Neural cell (in vitro differentiated cells): Measurements from ENCODE around the gene VGLL2. TPM values are rescaled to one million over a fixed set of nuclear protein-coding genes. Genes with fewer than 3 reads are reported as not detected.
A peak's percentile ranks its signal among the peaks of the same experiment; 100 is the strongest.

Experiments used
- H2AFZ ChIP-seq: fragments of 200-600, 300-800 bp; sonication (generic), shearing (Covaris generic); 2 replicates; pipeline ENCODE4 v1.6.0; 2014; ENCODE audit warnings: low read depth, mild to moderate bottlenecking, antibody characterized with exemption, low read length, moderate library complexity
- H3F3A ChIP-seq: fragments of 200-600 bp; shearing (Covaris generic); 2 replicates; pipeline ENCODE4 v1.6.1; 2016; ENCODE audit warnings: mild to moderate bottlenecking, moderate library complexity, mixed read lengths, antibody characterized with exemption, low read length; ENCODE audit not compliant: insufficient read depth, poor library complexity, severe bottlenecking
- H3K27ac ChIP-seq: fragments of 200-600, 300-800 bp; sonication (generic), shearing (Covaris generic); 2 replicates; pipeline ENCODE4 v1.5.1; 2014; ENCODE audit warnings: mild to moderate bottlenecking, low read length, moderate library complexity
- H3K27me3 ChIP-seq: fragments of 300-800, 200-600 bp; sonication (generic), shearing (Covaris generic); 2 replicates; pipeline ENCODE4 v1.6.0; 2014; ENCODE audit warnings: mild to moderate bottlenecking, low read depth, low read length, moderate library complexity; ENCODE audit not compliant: insufficient read depth
- H3K36me3 ChIP-seq: fragments of 300-800, 200-600 bp; sonication (generic), shearing (Covaris generic); 2 replicates; pipeline ENCODE4 v1.5.1; 2014; ENCODE audit warnings: mild to moderate bottlenecking, antibody characterized with exemption, low read length, moderate library complexity; ENCODE audit not compliant: insufficient read depth
- H3K4me2 ChIP-seq: fragments of 300-800, 200-600 bp; sonication (generic), shearing (Covaris generic); 2 replicates; pipeline ENCODE4 v1.6.0; 2014; ENCODE audit warnings: mild to moderate bottlenecking, low read length
- H3K4me3 ChIP-seq: fragments of 300-800, 200-600 bp; sonication (generic), shearing (Covaris generic); 2 replicates; pipeline ENCODE4 v1.5.1; 2014; ENCODE audit warnings: mild to moderate bottlenecking, low read length, moderate library complexity
- H3K79me2 ChIP-seq: fragments of 200-600 bp; shearing (Covaris generic); replicated peaks from 2 replicates; pipeline ENCODE4 v1.6.0; 2014; ENCODE audit warnings: mild to moderate bottlenecking, low read length, moderate library complexity; ENCODE audit not compliant: insufficient read depth
- H3K9ac ChIP-seq: fragments of 300-800, 200-600 bp; sonication (generic), shearing (Covaris generic); 2 replicates; pipeline ENCODE4 v1.6.1; 2016; ENCODE audit warnings: mild to moderate bottlenecking, low read length, mixed read lengths
- H3K9me2 ChIP-seq: fragments of 200-600 bp; shearing (Covaris generic); 2 replicates; pipeline ENCODE4 v1.6.1; 2016; ENCODE audit warnings: mild to moderate bottlenecking, low read length, mixed read lengths; ENCODE audit not compliant: insufficient read depth
- H3K9me3 ChIP-seq: fragments of 200-600, 300-800 bp; sonication (generic), shearing (Covaris generic); 2 replicates; pipeline ENCODE4 v1.6.1; 2016; ENCODE audit warnings: mild to moderate bottlenecking, mixed run types, low read length, moderate library complexity, mixed read lengths
- H4K20me1 ChIP-seq: fragments of 200-600 bp; shearing (Covaris generic); 2 replicates; pipeline ENCODE4 v1.6.1; 2016; ENCODE audit warnings: mild to moderate bottlenecking, mixed run types; ENCODE audit not compliant: insufficient read depth
- EP300 ChIP-seq: fragments of 450-650 bp; conservative IDR thresholded peaks from 2 replicates; pipeline ENCODE4 v1.6.1; 2014; ENCODE audit warnings: antibody characterized with exemption, mild to moderate bottlenecking, moderate library complexity; ENCODE audit not compliant: poor library complexity, severe bottlenecking
- EZH2 ChIP-seq: fragments of 200-600, 300-800 bp; shearing (Covaris generic), sonication (generic); IDR thresholded peaks from 2 replicates; pipeline ENCODE4 v1.6.1; 2014; ENCODE audit warnings: antibody characterized with exemption, low read length, borderline replicate concordance, mild to moderate bottlenecking; ENCODE audit not compliant: insufficient read depth, poor library complexity, severe bottlenecking
- MXI1 ChIP-seq: fragments of 450-650 bp; conservative IDR thresholded peaks from 2 replicates; pipeline ENCODE4 v1.6.1; 2014; ENCODE audit warnings: antibody characterized with exemption, mild to moderate bottlenecking; ENCODE audit not compliant: poor library complexity, severe bottlenecking
- POLR2AphosphoS5 ChIP-seq: IDR thresholded peaks from 2 replicates; pipeline ENCODE4 v1.6.1; 2012
- SMC3 ChIP-seq: fragments of 450-650 bp; conservative IDR thresholded peaks from 2 replicates; pipeline ENCODE4 v1.6.1; 2014; ENCODE audit warnings: antibody characterized with exemption, mild to moderate bottlenecking, moderate library complexity; ENCODE audit not compliant: poor library complexity
- polyA plus RNA-seq: library from polyadenylated mRNA; depleted of rRNA; stranded (reverse); fragments of >200 nt; gene quantifications from 2 replicates; pipeline ENCODE4 v1.2.3, GENCODE V29; 2014

Gene VGLL2
- polyA plus RNA-seq, 1 donor from 2014 or later, result not detected

DNA sequence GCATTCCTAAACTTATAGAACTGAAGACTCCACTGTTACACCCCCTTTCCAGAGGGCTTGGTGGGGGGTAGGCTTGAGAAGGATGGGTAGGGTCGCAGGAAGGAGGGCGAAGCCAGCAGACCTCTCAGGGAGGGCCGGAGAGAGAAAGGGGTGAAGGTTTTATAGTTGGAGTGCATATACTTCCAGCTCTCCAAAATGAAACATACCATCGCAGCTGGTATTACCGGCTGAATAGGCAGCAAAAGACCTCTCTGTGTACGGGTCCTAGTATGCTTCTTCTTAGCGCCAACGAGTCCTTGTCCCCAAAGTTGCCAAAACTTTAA lies 1.0 kb upstream of the VGLL2 start:
- TF ChIP-seq POLR2AphosphoS5, result no peak
- Histone ChIP-seq H3K36me3 (no peaks in the 10 kb centered on the region), H3K9ac (no peak overlapping the region), H4K20me1 (no peaks in the 10 kb centered on the region), H3K79me2 (no peaks in the 10 kb centered on the region), H3K4me3 (peak overlapping the region; percentile 67), H3K4me2 (no peak overlapping the region), H3K27ac (no peak overlapping the region), H3F3A (no peaks in the 10 kb centered on the region), H3K27me3 (peaks cover 90% of the 10 kb centered on the region), H2AFZ (no peak overlapping the region), H3K9me2 (no peaks in the 10 kb centered on the region), H3K9me3 (no peaks in the 10 kb centered on the region)

DNA sequence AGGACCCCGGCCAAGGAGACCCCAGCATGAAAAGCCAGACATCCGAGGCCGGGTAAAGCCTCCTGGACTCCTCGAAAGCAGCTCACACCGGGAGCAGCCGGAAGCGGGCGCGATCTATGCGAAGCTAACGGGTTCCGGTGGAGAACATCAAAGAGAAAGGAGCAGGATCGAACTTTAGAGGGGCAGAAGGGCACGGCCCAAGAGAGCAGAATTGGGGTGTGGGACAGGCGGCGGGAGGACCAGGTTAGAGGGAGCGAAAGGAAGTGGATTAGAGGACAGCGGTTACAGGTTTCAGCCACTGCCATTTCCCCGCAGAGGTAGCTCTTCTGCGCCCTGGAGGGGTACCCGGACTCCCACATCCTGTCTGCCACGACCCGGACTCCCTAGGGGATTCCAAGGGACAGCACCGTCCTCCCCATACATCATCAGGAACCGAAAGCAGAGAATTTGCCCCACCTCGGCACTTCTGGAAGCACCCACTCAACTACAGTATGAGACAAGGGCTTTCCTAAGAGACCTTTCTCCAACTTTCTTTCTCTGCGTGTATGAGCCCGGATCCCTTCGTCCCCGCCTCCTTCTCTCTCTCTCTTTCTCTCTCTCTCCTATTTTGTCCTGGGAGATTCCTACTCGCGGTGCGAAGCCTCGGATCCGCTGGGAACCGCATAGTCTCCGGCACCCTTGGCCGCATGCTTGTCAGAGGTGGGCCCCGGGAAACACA lies 507 bp upstream of the VGLL2 start:
- Histone ChIP-seq H3K79me2 (no peaks in the 10 kb centered on the region), H3K36me3 (no peaks in the 10 kb centered on the region), H2AFZ (no peak overlapping the region), H4K20me1 (no peaks in the 10 kb centered on the region), H3K9ac (no peak overlapping the region), H3K4me3 (peak overlapping the region; percentile 67), H3K9me2 (no peaks in the 10 kb centered on the region), H3F3A (no peaks in the 10 kb centered on the region), H3K4me2 (peak overlapping the region; percentile 20), H3K9me3 (no peaks in the 10 kb centered on the region), H3K27me3 (peaks cover 95% of the 10 kb centered on the region), H3K27ac (no peak overlapping the region)
- peak; percentile 27 for TF ChIP-seq EZH2
- no peak for TF ChIP-seq SMC3
- TF ChIP-seq POLR2AphosphoS5, result peak; percentile 95

DNA sequence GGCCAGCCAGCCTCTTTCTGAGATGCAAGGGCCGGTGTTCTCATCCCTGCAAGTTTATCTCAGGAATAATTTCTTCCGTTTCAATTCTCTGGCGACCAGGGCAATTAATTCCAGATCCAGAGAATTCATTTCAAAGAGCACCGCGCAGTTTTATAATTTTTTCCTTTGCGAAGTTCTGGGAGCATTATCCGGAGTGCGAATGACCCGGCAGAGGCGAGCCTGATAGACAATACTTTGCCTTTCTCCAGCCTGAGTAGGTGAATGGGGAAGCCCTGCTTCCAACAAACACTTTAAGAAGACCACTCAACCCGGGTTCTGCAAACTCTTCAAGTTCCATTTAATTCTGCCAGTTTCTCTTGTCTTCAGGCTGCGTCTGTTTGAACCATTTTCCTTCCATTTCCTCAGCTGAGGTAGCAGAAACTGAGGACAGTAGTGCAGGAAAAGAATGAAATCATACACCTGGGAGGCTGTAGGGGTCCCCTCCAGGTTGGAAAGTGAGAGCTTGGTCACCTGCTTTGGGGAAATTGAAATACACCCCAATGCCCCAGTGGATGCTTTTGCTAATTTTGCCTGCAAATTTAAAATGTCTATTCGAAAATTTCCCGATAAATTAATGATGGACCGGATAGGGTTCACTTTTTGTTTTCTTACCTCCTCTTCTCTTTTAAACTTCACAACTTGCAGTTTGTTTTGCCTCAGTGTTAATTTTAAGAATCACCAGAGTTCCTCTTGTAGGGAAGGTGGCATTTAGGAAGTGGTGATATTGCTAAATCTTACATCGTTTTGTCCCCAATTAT lies 1.1 kb downstream of the VGLL2 start:
- Histone ChIP-seq H3K27ac (no peak overlapping the region), H3K4me2 (no peak overlapping the region), H3K79me2 (no peaks in the 10 kb centered on the region), H3K9me2 (no peaks in the 10 kb centered on the region), H3F3A (no peaks in the 10 kb centered on the region), H3K4me3 (peak overlapping the region; percentile 67), H3K9ac (no peak overlapping the region), H3K27me3 (peaks cover 100% of the 10 kb centered on the region), H3K9me3 (no peaks in the 10 kb centered on the region), H3K36me3 (no peaks in the 10 kb centered on the region), H4K20me1 (no peaks in the 10 kb centered on the region), H2AFZ (no peak overlapping the region)
- no peak for TF ChIP-seq MXI1
- no peak for TF ChIP-seq EZH2

DNA sequence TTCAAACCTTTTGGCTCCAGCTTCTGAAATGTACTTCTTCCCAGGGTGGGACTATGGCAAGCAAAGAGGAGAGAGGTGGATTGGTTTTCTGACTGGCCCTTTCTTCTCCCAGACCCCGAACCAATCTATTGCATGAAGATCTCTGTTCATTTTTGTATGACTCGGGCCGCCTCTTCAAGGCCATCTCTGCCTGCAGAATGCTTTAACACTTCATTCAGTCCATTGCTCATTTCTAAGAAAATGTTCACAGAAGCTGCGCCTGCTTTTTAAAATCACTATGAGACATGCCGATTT lies 1.6 kb downstream of the VGLL2 start:
- TF ChIP-seq POLR2AphosphoS5 (peak; percentile 12), EP300 (no peak)
- H3K27me3 ChIP-seq, result peaks cover 100% of the 10 kb centered on the region
- H3K9ac ChIP-seq, result no peak overlapping the region
- H3K79me2 ChIP-seq, result no peaks in the 10 kb centered on the region
- H4K20me1 ChIP-seq, result no peaks in the 10 kb centered on the region
- no peak overlapping the region for H2AFZ ChIP-seq
- no peaks in the 10 kb centered on the region for H3K9me2 ChIP-seq
- no peak overlapping the region for H3K4me3 ChIP-seq
- H3K9me3 ChIP-seq, result no peaks in the 10 kb centered on the region
- H3K36me3 ChIP-seq, result no peaks in the 10 kb centered on the region
- no peaks in the 10 kb centered on the region for H3F3A ChIP-seq
- no peak overlapping the region for H3K4me2 ChIP-seq
- H3K27ac ChIP-seq, result no peak overlapping the region
